Measurements from ENCODE around the gene TRAPPC14.

DNA sequence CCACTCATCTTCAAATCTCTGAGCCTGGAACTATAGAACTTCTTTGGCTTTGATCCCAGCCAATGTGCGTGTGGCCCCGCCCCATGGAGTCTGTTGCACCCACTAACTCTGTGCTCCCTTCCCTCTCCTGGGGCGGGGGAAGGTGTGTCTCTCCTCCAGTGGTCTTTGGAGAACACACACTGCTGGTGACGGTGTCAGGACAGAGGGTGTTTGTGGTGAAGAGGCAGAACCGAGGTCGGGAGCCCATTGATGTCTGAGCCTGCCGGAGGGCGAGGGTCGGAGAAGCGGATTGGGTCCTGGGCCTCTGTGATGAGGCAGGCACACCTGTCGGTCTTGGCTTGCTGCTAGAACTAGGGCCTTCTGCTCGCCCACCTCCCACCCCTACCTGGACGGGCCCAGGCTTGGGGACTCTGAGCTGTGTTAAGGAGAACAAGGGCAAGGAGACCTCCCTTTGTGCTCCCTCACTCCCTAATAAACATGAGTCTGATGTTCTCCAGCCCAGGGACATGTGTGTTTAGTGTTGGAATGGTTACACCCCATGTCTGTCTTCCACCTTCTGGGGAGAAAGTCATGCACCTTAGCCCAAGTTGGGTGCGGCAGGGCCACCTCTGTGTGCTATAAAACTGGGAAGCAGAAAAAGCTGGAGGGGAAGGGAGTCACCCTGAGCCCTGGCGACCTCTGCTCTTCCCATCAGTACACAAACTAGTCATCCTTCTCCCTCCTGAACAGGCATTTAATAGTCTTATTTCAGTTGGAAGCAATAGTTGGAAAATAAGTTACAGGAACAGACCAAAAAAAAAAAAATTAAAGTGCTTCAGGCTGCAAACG, 4.6 kb downstream of the TRAPPC14 start:
- TF ChIP-seq, protein P1, sequence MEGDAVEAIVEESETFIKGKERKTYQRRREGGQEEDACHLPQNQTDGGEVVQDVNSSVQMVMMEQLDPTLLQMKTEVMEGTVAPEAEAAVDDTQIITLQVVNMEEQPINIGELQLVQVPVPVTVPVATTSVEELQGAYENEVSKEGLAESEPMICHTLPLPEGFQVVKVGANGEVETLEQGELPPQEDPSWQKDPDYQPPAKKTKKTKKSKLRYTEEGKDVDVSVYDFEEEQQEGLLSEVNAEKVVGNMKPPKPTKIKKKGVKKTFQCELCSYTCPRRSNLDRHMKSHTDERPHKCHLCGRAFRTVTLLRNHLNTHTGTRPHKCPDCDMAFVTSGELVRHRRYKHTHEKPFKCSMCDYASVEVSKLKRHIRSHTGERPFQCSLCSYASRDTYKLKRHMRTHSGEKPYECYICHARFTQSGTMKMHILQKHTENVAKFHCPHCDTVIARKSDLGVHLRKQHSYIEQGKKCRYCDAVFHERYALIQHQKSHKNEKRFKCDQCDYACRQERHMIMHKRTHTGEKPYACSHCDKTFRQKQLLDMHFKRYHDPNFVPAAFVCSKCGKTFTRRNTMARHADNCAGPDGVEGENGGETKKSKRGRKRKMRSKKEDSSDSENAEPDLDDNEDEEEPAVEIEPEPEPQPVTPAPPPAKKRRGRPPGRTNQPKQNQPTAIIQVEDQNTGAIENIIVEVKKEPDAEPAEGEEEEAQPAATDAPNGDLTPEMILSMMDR (IDR thresholded peaks at IDR 0.05) = no peak
- no peak for TF ChIP-seq POLR2A (IDR thresholded peaks at IDR 0.05)
- no peak for TF ChIP-seq POLR2AphosphoS5 (IDR thresholded peaks at IDR 0.05)

Measured in breast epithelium (tissue), 3 donors.